Iris pigment epithelial cell (primary cell): ENCODE data around the gene TM4SF18.

Experiments
- DNase-seq: peaks from one replicate; pipeline ENCODE4 v3.0.0-alpha.2; 2011; ENCODE audit warnings: low read depth

TM4SF18 gene

DNA sequence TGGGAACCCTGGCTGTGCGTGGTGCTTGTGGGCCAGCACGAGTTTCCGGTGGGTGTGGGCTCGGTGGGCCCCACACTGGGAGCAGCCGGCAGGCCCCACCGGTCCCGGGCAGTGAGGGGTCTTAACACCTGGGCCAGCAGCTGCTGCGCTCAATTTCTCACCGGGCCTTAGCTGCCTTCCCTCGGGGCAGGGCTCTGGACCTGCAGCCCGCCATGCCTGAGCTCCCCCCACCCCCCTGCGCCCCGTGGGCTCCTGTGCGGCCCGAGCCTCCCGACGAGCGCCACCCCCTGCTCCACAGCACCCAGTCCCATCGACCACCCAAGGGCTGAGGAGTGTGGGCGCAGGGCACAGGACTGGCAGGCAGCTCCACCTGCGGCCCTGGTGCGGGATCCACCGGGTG lies 49.4 kb downstream of the TM4SF18 start:
- no peak for DNase-seq

DNA sequence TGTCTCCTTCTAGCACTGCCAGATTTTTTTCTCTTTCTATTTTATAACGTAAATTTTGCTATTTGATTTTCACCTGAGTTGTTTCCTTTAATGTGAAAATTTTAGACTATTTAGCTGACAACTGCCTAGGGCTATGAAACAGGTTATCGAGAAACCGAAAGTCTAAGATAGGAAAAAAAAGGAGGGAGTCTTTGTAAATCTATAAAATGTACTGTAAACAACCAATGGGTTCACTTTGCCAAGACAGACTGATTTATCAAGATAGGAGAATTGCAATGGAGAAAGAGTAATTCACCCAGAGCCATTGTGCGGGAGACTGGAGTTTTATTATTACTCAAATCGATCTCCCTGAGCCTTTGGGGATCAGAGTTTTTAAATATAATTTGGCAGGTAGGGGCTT lies 50.0 kb downstream of the TM4SF18 start:
- no peak for DNase-seq

DNA sequence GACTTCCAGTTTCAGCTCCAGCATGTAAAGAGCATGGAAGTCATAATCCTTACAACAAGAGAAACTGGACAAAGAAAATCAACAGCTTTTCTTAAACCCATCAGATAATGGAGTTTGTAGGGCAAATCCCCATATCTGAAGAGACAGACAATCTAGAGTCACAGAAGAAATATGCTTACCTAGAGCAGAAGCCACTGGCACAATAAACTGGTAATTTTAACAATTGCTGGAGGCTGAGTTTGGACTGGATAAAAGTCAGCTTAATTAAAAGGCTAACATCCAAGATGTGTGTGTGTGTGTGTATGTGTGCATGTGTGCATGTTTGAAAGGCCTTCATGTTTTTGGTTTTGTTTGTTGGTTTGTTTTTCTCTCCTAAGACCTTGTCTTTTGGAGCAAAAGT lies 50.6 kb downstream of the TM4SF18 start:
- DNase-seq: no peak

DNA sequence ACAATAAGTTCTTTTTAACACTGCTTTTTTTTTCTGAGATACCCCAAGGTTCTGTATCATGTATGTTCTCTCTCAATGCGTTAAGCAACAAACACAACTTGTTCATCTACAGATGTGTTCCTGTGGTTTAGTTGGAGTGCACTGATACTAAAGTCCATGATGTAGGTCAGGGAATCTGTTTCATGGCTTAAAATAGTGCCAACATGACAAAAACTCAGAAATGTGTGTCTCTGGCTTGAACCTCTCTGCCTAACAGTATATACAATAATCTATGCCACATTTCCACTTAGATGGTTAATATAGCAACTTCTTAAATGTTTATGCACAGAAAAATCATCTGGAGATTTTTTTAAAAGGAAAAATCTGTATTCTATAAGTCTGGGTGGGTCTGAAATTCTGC lies 51.1 kb downstream of the TM4SF18 start:
- no peak for DNase-seq

DNA sequence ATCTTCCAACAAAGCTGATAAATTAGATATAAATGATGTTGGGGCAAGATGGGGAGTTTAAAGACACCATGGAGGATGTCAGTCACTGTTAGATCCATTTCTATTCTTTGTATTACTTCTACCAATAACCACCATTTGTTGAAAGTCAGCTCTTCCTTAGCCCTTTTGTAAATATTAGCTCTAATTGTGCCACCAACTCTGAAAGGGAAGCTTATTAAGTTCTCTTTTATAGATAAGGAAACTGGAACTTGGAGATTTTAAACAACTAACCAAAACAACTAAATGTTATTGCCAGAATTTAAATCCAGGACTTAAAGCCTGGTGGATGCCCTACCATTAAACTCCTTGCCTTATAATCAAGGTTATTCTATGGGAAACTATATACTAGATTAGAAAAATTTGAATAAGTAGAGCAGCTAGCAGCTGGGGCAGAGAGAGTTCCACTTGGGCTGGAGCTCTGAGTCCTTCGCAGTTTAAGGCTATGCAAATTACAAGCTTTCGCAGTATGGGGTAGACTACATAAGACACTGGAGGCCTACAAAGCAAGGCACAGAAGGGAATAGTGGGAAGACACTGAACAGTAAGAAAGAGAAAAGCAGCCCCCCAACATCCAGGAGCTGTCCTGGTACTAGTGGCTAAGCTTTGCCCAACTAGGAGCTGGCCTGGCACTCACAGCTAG lies 52.6 kb downstream of the TM4SF18 start:
- no peak for DNase-seq

DNA sequence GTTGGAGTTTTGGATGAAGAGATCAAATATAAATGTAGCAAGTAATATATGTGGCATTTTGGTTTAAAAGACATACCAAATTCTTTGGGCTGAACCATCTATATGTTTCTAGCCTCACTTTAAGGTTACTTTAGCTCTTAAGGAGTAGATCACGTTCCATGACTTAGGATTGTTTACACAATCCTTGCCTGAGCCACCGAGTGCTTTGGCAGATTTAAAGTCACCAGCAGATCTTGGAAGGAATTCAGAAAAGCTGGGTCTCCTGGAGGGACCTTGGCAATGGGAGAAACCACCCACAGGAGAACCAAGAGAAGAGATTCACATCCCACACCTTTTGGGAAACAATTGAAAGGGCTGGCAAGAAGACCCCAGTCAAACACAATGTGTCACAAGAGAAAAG lies 54.5 kb downstream of the TM4SF18 start:
- DNase-seq: no peak

DNA sequence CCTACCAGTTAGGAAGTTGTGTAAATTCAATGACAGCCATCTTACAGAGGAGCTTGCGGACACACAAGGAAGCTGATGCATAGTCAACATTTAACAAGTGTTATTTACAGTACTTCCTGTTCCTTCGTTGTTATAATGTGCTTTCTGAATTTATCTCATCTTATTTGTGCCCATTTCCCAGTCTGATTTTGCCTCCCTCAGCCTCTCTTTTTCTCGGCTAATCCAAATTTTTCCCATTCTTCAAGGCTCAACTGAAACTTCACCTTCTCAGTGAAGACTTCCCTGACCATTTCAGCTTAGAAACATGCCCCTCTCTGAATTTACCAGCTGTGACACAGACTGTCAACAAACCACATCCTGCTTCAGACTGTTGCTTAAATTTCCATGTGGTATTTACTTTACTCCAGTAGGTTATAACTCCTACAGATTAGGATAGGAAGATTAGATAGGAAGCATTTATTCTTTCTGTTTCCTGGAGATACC lies 56.1 kb downstream of the TM4SF18 start:
- DNase-seq: peak; percentile 80

DNA sequence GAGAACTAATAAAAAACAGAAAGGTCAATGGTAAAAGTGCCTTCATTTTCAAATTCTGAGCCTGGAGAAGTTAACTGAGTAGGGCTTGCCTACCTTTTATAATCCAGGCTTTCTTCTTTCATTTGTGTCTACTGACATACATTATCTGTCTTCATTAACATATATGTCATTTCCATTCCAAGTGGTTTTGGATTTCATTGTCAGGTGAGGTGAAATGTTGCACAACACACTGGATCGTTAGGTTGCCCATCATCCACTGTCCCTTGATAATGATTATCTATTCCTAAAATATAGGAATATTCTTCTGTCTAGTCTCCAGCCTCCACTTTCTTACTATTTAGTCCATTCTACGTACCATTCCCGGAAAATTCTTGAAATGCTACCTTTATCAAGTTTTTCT lies 56.8 kb downstream of the TM4SF18 start:
- no peak for DNase-seq

DNA sequence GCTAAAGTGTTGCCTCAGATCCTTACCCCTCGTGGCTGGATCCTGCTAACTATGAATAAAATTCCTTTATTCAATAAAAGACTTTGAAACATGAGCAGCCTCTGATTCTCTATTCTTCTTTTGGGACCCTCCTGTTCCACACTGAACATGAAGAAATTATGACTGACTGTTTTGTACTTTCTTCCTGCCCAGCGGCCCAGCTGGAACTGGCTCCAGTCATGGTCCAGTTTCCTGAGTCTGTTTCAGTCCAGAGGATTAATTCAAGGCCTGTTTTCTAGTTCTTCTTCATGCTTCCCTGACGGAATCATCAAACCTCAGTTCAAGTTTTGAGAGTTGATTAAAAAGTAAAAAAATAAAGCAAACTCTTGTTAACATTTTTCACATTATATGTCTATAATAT lies 59.2 kb downstream of the TM4SF18 start:
- DNase-seq: peak; percentile 34

DNA sequence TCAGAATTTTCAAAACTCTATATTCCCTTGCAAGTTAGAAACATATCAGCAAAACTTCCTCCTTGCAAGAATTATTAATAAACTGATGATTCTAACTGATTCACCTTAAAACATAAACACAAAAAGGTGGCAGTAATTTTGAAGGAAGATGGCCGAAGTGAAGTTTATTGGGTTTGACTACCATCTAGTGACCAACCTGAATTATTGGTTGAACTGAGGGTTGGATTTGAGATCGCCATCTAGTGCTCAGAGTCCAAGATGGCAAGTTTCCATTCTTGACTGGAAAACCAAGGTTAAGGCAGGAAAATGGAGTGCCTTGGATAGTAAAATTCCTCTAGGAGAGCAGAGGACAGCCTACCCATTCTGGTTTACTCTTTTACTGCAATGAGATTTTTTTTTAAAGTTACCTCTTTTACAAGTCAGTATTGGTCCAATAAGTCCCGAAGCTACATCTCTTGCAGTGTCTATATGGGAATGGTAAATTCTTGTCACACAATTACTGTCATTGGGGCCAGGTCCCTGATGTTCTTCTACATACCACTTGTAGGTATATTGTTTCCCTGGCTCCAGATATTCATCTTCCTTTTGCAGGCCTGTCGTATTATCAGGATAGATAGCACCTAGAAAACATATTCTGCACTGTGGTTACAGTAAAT lies 60.2 kb downstream of the TM4SF18 start:
- peak; percentile 88 for DNase-seq

DNA sequence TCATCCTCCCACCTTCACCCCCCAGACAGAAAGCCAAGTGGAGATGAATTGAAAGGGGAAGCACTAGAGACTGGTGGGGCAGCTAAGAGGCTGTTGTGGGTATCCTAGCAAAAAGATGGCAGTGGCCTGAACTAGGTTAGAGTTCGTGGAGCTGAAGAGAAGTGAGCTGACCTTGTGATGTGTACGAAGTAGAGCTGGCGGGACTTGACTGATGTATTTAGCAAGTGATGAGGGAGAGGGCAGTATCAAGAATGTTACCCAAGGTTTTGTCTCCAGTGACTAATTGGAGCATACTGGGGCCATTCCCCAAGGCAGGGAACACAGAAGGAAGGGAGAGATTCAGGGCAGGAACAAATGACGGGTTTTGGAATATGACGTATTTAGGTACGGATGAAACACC lies 61.8 kb downstream of the TM4SF18 start:
- DNase-seq: no peak

DNA sequence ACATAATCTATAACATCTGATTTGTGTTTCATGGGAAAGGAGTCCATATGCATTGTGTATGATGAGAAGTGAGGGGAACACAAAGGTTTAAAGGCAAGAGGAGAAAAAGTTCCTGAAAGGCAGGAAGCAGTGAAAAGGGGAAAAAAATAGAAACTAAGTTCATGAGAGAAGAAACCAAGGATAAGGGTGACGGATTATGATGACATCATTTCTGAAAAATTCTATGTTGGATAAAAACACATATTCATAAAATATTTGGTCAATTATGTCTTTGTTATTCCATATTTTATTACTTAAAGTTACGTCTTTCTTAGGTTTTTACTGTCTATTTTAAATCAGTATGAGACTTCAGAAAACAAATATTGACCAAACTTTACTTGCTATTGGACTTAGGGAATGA lies 63.3 kb downstream of the TM4SF18 start:
- peak; percentile 31 for DNase-seq

DNA sequence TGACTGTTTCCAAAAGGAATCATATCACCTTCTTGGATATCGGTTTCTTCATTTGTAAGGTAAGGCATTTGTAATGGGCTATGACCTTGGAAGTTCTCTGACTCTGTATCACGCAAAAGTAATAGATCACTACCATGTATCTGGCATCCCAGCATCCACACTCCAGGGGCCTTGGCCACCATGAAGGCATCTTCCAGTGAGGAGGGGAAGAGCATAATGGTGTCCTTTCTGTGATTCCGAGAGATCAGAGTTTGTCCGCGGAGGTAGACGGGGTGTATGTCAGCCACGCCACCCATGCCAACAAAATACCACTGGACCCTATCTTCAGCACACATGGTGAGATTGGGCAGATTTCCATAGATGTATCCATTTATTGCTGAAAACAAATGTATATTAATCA lies 63.7 kb downstream of the TM4SF18 start:
- no peak for DNase-seq
